Germinal center (tissue), 1 donor: Measurements from ENCODE around the gene RAB6A.
"Not testable (repeated sequence)": the region's sequence is repeated elsewhere in the genome, so short reads cannot be mapped to it uniquely, and the experiment has no call there.

ENCODE experiments used
- DNase-seq: peaks from one replicate; pipeline ENCODE4 v3.0.0; 2012; ENCODE audit warnings: mixed read lengths, low spot score

The RAB6A gene

DNA sequence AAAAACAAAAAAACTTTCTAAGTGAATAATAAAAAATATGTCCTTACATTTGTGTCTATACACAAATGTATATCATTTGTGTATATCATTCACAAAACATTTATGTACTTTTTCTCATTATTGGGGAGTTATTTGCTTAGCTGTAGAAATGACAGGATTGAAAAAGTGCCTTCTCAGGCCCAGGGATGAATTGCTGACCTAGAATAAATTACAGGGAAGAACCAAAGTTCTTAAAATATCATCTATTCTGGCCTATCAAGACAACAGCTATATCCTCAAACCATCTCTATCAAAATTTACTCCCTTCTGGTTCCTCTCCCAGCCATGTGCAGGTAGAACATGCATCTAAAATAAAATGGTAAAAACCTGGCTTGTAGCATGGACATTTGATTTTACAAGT, 1.9 kb upstream of the RAB6A start:
- no peak for DNase-seq

DNA sequence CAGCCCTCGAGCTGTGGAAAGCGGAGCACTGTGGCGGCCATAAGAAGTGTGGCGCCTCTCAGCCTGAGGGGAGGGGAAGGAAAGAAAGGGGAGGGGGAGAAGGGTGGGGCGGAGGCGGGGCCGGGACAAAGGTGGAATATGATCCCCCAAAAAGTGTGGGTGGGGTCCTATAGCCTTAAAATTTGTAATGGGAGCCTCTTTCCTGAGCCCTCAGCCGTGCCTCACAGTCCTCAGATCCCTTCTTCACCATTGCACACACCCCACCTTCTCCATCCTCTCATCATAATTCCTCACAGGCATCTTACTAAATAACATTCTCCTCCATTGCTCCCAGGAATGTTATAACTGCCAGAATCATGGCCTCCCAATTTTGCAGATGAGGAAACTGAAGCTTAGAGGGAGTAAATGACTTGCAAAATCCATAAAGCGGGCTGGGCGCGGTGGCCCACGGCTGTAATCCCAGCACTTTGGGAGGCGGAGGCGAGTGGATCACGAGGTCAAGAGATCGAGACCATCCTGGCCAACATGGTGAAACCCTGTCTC, 600 bp upstream of the RAB6A start:
- no peak for DNase-seq

DNA sequence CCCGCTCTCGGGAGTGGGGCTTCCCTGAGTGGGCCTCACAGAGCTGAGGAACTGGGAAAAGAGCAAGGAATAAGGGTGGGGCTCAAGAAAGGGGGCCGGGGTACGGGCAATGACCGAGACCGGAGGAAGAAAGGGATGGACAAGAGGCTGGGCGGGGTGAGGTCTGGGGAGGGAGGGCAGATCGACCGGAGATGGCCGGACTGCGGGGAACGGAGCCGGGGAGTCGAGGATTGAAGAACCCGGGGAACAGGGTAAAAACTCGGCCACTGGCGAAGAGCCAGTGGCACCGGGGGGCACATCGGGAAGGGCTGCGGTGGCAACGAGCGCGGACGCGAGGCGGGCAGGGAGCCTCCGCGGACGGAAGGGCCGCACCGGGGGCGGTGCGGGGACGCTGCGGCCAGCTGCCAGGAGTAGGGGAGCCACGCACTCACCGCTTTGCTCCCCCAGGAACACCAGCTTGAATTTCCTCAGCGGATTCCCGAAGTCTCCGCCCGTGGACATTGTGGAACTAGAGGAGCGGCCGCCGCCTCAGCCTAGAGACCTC, 667 bp downstream of the RAB6A start:
- DNase-seq = peak; percentile 22

DNA sequence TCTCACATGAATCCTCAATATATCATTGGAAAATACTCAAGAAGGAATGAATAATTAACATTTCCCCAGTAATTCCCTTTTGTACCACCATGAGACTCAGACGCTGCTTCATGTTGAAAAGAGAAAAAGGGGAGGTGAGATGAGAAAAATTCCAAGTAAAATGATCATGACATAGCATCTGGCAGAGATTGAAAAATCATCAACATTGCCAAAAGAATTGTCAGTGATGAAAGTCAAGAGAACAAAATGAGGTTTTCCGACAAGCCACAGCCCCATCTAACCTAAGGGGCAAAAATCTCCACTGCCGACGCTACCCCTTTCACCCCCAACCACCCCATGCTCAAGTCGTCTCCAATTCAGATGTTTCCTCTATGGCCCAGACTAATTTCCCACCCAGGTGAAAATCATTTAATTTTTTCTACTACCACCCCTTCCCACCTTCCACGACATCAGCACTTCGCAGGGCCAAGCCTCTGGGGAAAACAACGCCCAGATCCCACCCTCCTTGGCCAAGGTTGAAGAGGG, 1.2 kb downstream of the RAB6A start:
- DNase-seq = no peak

DNA sequence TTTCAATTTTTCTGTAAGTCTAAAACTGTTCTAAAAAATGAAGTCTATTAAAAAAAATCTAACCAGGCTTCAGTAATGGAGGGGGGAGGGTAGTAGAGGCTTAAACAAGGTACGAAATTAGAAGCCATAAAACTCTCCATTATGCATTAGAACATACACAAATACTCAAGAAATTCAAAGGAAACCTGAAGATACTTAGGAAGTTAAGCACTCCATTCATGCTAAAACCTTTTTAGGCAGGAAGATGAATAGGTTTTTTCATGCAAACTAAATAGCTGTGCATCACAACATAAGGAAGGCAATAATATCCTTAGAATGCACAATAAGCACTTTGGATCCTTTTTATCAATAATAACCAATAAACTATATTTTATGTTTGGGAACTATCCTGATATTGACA, 2.4 kb downstream of the RAB6A start:
- DNase-seq = no peak

DNA sequence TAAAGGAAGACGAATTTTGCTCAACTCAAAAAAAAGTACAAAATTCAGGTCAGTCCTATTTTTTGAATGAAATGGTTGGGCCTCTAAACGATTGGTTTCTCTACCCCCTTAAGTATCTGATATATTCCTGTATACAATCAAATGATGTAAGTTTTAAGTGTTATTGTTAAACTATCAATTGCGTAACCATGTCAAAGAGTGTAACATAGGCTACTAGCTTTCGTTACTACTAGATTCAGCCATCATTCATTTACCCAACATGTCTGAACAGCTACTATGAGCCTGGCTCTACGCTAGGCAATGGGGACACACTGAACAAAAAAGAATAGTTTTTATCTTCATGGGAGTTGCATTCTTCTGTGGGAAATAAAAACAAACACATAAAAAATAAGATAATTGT, 3.3 kb downstream of the RAB6A start:
- no peak for DNase-seq

DNA sequence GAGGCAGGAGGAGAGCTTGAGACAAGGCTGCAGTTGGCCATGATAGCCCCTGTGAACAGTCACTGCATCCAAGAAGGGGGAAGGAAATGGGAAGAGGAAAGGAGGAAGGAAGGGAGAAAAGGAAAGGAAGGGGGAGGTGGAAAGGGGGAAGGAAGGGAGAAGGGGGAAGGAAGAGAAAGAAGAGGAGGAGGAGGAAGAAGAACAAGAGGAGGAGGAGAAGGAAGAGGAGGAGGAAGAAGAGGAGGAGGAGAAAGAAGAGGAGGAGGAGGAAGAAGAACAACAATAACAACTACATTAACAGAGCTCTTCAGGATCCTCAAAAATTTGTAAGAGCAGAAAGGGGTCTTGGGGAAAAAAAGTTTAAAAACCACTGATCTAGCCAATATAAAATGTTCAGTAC, 5.2 kb downstream of the RAB6A start:
- DNase-seq = no peak

DNA sequence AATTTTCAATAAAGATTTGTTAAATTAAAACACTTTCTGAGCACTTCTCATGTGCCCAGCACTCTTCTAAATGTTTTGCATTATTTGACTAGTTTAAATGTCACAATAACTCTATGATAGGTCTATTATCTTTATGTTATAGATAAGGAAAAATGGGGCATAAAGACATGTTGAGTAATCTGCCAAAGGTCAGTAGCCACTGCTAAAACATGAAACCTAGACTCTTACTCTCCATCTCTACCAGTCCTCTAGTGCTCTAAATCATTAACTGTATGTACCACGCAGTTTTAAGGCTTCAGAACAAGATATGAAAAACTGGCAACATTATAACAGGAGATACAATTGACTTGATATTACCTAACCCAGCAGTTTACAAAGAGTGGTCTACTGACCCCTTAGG, 6.9 kb downstream of the RAB6A start:
- DNase-seq = no peak

DNA sequence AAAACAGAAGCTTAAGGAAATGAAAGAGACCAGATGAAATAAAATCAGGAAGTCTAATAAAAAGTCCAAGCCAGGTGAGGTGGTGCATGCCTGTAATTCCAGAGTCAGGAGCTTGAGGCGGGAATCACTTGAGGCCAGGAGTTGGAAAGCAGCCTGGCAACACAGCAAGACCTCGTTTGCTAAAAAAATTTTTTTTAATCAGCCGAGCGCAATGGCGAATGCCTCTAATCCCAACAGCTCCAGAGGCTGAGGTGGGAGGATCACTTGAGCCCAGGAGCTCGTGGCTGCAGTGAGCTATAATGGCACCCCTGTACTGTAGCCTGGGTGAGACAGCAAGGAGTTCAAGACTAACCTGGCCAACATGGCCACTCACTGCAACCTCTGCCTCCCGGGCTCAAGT, 8.0 kb downstream of the RAB6A start:
- no peak for DNase-seq

DNA sequence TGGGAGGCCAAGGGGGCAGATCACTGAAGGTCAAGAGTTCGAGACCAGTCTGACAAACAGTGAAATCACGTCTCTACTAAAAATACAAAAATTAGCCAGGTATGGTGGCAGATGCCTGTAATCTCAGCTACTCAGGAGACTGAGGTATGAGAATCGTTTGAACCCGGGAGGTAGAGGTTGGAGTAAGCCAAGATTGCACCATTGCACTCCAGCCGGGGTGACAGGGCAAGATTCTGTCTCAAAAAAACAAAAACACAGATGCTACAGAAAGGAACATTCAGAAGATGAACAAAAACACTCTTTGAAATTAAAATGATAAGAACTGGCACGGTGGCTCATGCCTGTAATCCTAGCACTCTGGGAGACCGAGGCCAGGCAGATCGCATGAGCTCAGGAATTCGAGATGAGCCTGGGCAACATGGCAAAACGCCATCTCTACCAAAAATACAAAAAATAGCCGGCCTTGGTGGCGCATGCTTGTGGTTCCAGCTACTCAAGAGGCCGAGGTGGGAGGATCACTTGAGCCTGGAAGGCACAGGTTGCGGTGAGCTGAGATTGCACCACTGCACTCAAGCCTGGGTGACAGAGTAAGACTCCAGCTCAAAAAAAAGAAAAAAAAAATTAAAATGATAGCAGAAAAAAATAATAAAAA, 8.5 kb downstream of the RAB6A start:
- no peak for DNase-seq

DNA sequence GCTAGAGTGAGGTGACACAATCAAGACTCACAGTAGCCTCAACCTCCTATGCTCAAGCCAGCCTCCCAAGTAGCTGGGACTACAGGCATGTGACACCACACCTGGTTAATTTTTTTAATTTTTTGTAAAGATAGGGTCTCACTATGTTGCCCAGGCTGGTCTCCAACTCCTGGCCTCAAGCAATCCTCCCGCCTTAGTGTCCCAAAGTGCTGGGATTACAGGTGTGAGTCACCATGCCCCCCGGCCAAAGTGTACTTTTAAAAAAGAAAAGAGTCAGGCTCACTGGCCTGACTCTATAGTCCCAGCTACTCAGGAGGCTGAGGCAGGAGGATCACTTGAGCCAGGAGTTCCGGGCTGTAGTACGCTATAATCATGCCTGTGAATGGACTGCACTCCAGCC, 10.0 kb downstream of the RAB6A start:
- DNase-seq = not testable (repeated sequence)

DNA sequence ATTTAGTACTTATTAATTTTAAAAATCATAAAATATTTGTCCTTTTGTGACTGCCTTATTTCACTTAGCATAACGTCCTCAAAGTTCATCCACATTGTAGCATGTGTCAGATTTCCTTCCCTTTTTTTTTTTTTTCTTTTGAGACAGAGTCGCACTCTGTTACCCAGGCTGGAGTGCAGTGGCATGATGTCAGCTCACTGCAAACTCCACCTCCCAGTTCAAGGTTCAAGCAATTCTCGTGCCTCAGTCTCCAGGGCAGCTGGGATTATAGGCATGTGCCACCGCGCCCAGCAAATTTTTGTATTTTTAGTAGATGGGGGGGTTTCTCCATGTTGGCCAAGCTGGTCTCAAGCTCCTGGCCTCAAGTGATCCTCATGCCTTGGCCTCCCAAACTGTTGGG, 10.6 kb downstream of the RAB6A start:
- no peak for DNase-seq

DNA sequence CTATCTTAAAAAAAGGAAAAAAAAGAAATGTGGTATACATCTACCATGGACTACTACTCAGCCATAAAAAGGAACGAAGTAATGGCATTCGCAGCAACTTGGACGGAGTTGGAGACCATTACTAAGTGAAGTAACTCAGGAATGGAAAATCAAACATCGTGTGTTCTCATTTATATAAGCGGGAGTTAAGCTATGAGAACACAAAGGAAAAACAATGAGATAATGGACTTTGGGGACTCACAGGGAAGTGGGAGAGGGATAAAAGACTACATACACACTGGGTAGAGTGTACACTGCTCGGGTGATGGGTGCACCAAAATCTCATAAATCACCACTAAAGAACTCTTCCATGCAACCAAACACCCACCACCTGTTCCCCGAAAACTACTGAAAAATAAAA, 11.8 kb downstream of the RAB6A start:
- no peak for DNase-seq

DNA sequence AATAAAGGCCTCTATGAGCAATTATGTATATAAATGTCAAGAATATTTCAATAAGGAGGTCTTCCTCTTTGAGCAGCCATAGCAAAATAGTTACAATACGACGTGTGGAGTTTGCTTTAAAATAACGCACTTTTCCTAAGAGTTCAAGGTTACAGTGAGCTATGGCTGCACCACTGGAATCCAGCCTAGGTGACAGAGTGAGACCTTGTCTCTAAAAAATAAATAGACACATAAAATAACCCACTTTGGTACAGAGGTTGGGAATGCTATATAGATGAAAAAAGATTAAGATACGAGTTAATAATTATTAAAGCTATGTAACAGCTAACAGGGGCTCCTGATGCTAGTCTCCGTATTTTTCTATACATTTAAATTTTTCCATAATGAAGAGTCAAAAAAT, 12.6 kb downstream of the RAB6A start:
- DNase-seq = no peak

DNA sequence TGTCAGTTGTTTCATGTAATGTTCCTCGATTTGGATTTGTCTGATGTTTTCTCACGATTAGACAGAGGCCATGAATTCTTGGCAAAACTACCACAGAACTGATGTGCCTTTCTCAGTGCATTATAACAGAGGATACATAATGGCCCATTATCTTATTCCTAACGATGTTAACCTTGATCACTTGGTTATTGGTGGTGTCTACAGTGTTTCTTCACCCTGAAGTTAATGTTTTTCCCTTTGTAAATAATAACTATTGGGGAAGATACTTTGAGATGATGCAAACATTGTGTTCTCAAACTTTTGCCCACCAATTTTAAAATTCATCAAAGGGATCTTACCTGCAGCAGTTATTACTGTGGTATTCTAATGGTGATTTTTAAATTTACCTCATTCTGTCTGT, 13.1 kb downstream of the RAB6A start:
- DNase-seq = no peak

DNA sequence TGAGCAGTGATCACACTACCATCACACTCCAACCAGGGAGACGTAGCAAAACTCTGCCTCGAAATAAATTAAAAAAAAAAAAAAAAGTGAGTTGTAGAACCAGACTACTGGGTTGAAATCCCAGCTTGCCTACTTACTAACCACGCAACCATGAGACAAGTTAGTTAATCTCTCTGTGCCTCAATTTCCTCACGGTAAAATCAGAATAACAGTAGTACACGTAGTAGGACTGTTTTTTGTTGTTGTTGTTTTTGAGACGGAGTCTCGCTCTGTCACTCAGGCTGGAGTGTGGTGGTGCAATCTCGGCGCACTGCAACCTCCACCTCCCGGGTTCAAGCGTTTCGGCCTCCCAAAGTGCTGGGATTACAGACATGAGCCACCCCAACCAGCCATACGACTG, 14.2 kb downstream of the RAB6A start:
- no peak for DNase-seq

DNA sequence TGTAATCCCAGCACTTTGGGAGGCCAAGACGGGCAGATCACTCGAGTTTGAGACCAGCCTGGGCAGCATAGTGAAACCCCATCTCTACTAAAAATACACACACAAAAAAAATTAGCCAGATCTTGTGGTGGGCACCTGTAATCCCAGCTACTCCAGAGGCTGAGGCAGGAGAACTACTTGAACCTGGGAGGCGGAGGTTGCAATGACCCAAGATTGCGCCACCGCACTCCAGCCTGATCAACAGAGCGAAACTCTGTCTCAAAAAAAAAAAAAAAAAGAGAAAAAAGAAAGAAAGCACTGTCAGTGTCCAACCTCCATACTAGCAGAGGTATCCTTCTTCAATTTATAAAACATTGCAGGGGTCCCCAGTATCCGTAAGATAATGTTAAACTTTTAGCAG, 17.8 kb downstream of the RAB6A start:
- no peak for DNase-seq

DNA sequence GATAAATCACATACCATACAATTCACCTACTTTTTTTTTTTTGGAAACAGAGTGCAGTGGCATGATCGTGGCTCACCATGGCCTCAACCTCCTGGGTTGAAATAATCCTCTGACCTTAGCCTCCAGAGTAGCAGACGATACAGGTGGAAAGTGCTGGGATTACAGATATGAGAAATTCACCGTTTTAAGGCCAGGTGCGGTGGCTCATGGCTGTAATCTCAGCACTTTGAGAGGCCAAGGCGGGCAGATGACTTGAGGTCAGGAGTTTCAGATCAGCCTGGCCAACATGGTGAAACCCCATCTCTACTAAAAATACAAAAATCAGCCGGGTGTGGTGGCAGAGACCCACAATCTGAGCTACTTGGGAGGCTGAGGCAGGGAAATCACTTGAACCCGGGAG, 24.9 kb downstream of the RAB6A start:
- not testable (repeated sequence) for DNase-seq

DNA sequence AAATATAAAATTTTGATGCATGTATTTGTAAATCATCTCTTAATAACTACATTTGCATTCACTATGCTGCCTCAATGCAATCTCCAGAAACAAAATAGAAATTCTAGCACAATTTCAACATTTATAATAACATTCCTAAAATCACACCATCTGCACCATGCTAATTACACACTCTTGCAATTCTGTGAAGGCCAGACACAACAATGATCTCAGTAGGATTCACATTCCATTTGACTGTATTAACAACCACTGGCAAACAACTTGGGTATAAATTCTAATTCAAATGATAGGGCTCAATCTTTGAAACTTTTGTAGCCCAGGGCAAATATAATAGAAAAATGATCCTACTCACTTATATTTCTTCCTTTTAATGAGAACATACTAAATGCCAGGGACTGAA, 25.9 kb downstream of the RAB6A start:
- no peak for DNase-seq

DNA sequence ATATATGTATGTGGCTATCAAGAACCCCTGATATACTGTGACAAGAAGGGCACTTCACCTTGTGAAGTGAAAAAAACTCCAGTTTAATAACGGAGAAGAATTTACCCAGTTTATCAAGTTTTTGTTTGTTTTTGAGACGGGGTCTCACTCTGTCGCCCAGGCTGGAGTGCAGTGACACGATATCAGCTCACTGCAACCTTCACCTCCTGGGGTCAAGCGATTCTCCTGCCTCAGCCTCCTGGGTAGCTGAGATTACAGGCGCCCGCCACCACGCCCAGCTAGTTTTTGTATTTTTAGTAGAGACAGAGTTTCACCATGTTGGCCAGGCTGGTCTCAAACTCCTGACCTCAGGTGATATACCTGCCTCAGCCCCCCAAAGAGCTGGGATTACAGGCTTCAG, 26.9 kb downstream of the RAB6A start:
- not testable (repeated sequence) for DNase-seq

DNA sequence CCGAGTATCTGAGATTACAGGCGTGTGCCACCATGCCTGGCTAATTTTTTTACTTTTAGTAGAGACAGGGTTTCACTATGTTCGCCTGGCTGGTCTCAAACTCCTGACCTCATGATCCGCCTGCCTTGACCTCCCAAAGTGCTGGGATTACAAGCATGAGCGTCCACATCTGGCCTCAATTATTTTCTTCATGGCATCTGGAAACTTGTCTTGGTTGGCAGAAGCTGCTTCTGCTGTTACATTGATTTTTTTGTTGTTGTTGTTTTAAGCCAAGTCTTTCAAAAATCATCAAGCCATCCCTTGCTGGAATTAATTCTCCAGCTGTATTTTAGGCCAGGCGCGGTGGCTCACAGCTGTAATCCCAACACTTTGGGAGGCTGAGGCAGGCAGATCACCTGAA, 27.9 kb downstream of the RAB6A start:
- DNase-seq = not testable (repeated sequence)

DNA sequence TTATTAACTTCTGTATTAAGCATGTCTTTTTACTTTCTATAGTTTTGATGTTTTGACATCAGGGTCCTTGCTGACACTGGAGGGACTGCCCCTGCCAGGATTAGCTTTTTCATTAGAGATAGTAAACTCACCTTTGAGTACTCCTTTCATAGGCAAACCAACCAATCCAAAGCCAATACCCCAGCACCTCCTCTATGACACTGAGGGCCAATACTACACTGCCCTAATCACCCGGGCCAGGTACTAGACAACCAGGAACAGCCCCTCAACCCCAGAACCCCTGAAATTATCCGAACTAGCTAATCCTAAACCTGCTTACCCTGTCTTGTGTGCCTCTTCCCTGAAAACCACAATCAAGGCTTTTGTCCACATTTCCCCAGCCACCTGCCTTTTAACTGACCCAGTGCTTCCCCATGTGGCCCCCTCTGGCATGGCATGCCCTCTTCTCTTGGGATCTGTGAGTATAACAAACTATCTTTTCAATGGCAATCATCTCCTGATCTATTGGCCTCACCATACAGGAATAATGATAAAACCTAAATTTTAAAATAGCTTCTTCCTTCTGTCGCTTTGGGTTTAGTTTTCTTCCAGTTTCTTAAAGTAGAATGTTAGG, 31.2 kb downstream of the RAB6A start:
- DNase-seq = no peak

DNA sequence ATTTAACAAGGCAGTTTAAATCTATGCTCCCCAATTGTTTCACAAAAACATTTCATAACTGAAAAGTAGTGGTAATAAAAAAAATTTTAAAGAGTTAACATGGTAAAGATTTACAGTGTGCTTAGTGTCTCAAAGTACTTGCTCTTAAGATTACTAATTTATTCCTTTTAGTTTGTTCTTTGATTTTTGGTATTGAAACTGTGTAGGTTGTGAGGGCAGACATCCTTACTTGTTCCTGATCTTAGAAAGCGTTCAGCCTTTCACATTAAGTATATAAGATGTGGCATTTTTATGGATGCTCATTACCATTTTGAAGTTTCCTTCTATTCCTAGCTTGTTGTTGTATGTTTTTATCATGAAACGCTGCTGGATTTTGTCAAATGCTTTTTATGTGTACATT, 32.9 kb downstream of the RAB6A start:
- DNase-seq = no peak

DNA sequence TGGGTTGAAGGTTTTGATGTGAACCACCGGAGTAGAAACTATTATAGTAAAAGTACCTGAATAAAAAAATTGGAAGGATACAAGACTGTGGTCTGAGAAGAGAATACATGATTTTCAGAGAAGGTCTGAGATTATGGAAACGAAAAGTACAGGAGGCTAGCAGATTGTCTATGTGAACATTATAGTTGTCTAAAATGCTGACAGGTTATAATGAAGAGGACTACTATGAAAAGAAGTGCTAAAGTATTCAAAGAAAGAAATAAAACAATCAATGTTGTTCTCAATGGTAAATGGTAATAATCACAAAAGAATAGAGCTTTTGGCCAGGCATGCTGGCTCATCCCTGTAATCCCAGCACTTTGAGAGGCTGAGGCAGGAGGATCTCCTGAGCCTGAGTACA, 34.0 kb downstream of the RAB6A start:
- DNase-seq = no peak
